GM12878 (cell line): ENCODE measurements around the gene ZNF511. TPM values are rescaled to one million over a fixed set of nuclear protein-coding genes. Genes with fewer than 3 reads are reported as not detected.

Experiments used
- ATAC-seq: fragments of 200-7000 bp; cut with Tn5 transposase; 3 replicates; pipeline ENCODE4 v1.9.1; 2020; ENCODE audit warnings: mild to moderate bottlenecking, moderate library complexity
- BruUV-seq: library from RNA; stranded (reverse); fragments of 400-500 nt; replicated peaks from 2 replicates; lab custom pipeline; 2021; lab: Mats Ljungman, UMichigan
- CTCF ChIA-PET: fragments of 300-600 bp; sonication (Branson Sonifier 250); formaldehyde crosslinking; extraction: SDS; loops from one replicate; lab custom pipeline; 2021; ENCODE audit warnings: inconsistent platforms; lab: Yijun Ruan, JAX
- POLR2A ChIA-PET: fragments of 350-600 bp; formaldehyde crosslinking; extraction: SDS; loops from one replicate; lab custom pipeline; 2021; ENCODE audit warnings: inconsistent platforms; lab: Charles Lee
- RAD21 ChIA-PET: fragments of 300-600 bp; sonication (Branson Sonifier 250); formaldehyde crosslinking; loops from one replicate; lab custom pipeline; 2023; ENCODE audit warnings: antibody characterized with exemption; ENCODE audit not compliant: unreplicated experiment; lab: Charles Lee
- SMC1A ChIA-PET: fragments of 300-600 bp; sonication (Branson Sonifier 250); formaldehyde crosslinking; loops from one replicate; lab custom pipeline; 2023; ENCODE audit not compliant: unreplicated experiment, uncharacterized antibody; lab: Charles Lee
- DNase-seq: peaks from one replicate; pipeline ENCODE4 v3.0.0-alpha.2; 2011; ENCODE audit warnings: low read depth, low spot score
- FAIRE-seq: peaks from 3 replicates; lab custom pipeline; 2011; peaks lifted over from hg19 to GRCh38; lab: Jason Lieb, UNC
- H2AFZ ChIP-seq: 2 replicates; pipeline ENCODE4 v1.6.0; 2011; ENCODE audit warnings: low read depth, low read length, control low read depth; ENCODE audit not compliant: control insufficient read depth
- H3K27ac ChIP-seq: 2 replicates; pipeline ENCODE4 v1.5.1; 2011; ENCODE audit warnings: control low read depth; ENCODE audit not compliant: control insufficient read depth, insufficient read depth
- H3K27me3 ChIP-seq, 2 experiments: replicated peaks in 1 of 2; 2 replicates each; pipeline versions ENCODE4 v1.6.0 to v1.6.1; 2011; ENCODE audit warnings: low read length in 1 of 2; ENCODE audit not compliant: control insufficient read depth in 2 of 2, insufficient read depth in 2 of 2
- H3K36me3 ChIP-seq, 2 experiments: 2 replicates each; pipeline ENCODE4 v1.5.1; 2011; ENCODE audit warnings: low read length in 1 of 2; ENCODE audit not compliant: control insufficient read depth in 2 of 2, insufficient read depth in 2 of 2
- H3K4me1 ChIP-seq: 2 replicates; pipeline ENCODE4 v1.6.1; 2011; ENCODE audit warnings: mild to moderate bottlenecking, low read length, moderate library complexity, mixed read lengths; ENCODE audit not compliant: control insufficient read depth, insufficient read depth
- H3K4me2 ChIP-seq: 2 replicates; pipeline ENCODE4 v1.6.0; 2011; ENCODE audit warnings: control low read depth; ENCODE audit not compliant: control insufficient read depth, insufficient read depth
- H3K4me3 ChIP-seq: fragments of 200-600 bp; sonication (generic); 2 replicates; pipeline ENCODE4 v1.5.1; 2016
- H3K79me2 ChIP-seq: 2 replicates; pipeline ENCODE4 v1.6.0; 2011; ENCODE audit warnings: low read length; ENCODE audit not compliant: control insufficient read depth, insufficient read depth
- H3K9ac ChIP-seq: 2 replicates; pipeline ENCODE4 v1.8.0; 2011; ENCODE audit warnings: low read length, control low read depth, mixed read lengths; ENCODE audit not compliant: control insufficient read depth, insufficient read depth
- H3K9me3 ChIP-seq: replicated peaks from 3 replicates; pipeline ENCODE4 v1.5.1; 2011; ENCODE audit warnings: mild to moderate bottlenecking, low read length; ENCODE audit not compliant: control insufficient read depth, insufficient read depth
- H4K20me1 ChIP-seq: 2 replicates; pipeline ENCODE4 v1.6.0; 2011; ENCODE audit not compliant: control insufficient read depth, insufficient read depth
- DPF2 ChIP-seq: fragments of 450-650 bp; IDR thresholded peaks from 2 replicates; pipeline ENCODE4 v1.6.1; 2017; ENCODE audit warnings: mild to moderate bottlenecking
- PRDM15 ChIP-seq: fragments of 450-650 bp; formaldehyde crosslinking; IDR thresholded peaks from 2 replicates; pipeline ENCODE4 v1.4.0; 2020; ENCODE audit warnings: mild to moderate bottlenecking, moderate library complexity
- WGBS: methylation state at CpG from one replicate; pipeline ENCODE4 v1.1.6; 2016; ENCODE audit warnings: low lambda C conversion rate; ENCODE audit not compliant: insufficient replicate concordance, insufficient coverage; ENCODE audit errors: missing lambda C conversion rate; 5-methylcytosine and 5-hydroxymethylcytosine counted together
- in situ Hi-C: fragments of 300-500 bp; cut with MboI; formaldehyde crosslinking; loops from 9 replicates; pipeline ENCODE4 v1.14.3; 2018; ENCODE audit warnings: mixed read lengths
- intact Hi-C: fragments of 100-400 bp; cut with micrococcal nuclease; formaldehyde crosslinking; loops from one replicate; pipeline ENCODE4 v1.14.2; 2022; ENCODE audit not compliant: unreplicated experiment
- polyA plus RNA-seq, 11 experiments: library from polyadenylated mRNA; depleted of rRNA in 4 of 11; unstranded in 6 of 11; stranded (reverse) in 5 of 11; fragments of >200 nt; fragmentation: Nextera tagmentation in 4 of 11; fragmentation: Illumina TruSeq in 1 of 11; extraction: Ambion mirVana in 4 of 11; extraction: Trizol in 1 of 11; gene quantifications; 1 replicate in 1 of 11; 2 replicates in 10 of 11; pipeline versions ENCODE4 v1.2.1 to v1.2.3, GENCODE V29; 2011 to 2016; ENCODE audit warnings: inconsistent platforms in 2 of 11, missing spikeins in 2 of 11, low read depth in 1 of 11
- total RNA-seq, 4 experiments: library from RNA; depleted of rRNA in 3 of 4; stranded (reverse); fragments of >200 nt in 3 of 4; fragmentation: Illumina TruSeq in 1 of 4; extraction: Trizol in 1 of 4; gene quantifications; 2 replicates each; pipeline versions ENCODE4 v1.2.1 to v1.2.3, GENCODE V29; 2013 to 2021

Gene ZNF511
- total and polyA plus RNA-seq, 10 of the 15 experiments (the other 5 are each of a cell fraction or from before 2014, with no cell fraction given), result 0.58 to 110 (median 32.0) TPM

GRCh38 chr10:133336118-133336576 lies 27.4 kb downstream of the ZNF511 start:
- Histone ChIP-seq H3K27me3 (peaks cover 5 to 12% of the 10 kb centered on the region in 2 experiments), H3K9me3 (no peaks in the 10 kb centered on the region; the same call in 2 of the 3 replicates), H2AFZ (no peak overlapping the region), H3K9ac (no peak overlapping the region), H3K4me1 (no peaks in the 10 kb centered on the region), H4K20me1 (no peaks in the 10 kb centered on the region), H3K4me3 (no peak overlapping the region), H3K36me3 (no peaks in the 10 kb centered on the region), H3K4me2 (no peak overlapping the region), H3K79me2 (no peaks in the 10 kb centered on the region), H3K27ac (no peak overlapping the region)
- TF ChIP-seq PRDM15 (CRISPR knock-in tag) (no peak), DPF2 (0 out of 2 replicates have a peak, but pooled peaks have one; percentile 16)
- intact Hi-C loops (no loop called here), in situ Hi-C loops (no loop called here)
- no TSS peak for BruUV-seq
- ChIA-PET POLR2A (no interaction called here), CTCF (no interaction called here), RAD21 (no interaction called here), SMC1A (no interaction called here)
- no peak for FAIRE-seq
- ATAC-seq, result peak; percentile 23; the same call in 2 of the 3 replicates
- WGBS, result 44% methylated on average over 27 of the region's 41 CpGs
- DNase-seq, result no peak
